ENCODE results near the gene ALDH8A1. TPM values are rescaled to one million over a fixed set of nuclear protein-coding genes. Genes with fewer than 3 reads are reported as not detected.

The ALDH8A1 gene
- total RNA-seq, 1 donor from 2014 or later = 0.41 TPM

GRCh38 chr6:134870677-134871498 lies 79.0 kb downstream of the ALDH8A1 start:
- no peaks in the 10 kb centered on the region for H3K4me1 Mint-ChIP-seq (ENCODE audit: low read depth, unreplicated experiment)
- H3K9me3 Mint-ChIP-seq (ENCODE audit: unreplicated experiment) = peaks cover 3% of the 10 kb centered on the region
- H3K27ac ChIP-seq (ENCODE audit: low read depth, low read length) = no peak overlapping the region
- DNase-seq (ENCODE audit: low read depth) (peak; percentile 47), FAIRE-seq (no peak)
- peaks cover 4% of the 10 kb centered on the region for H3K4me1 ChIP-seq (ENCODE audit: insufficient read depth, low read length)
- no peaks in the 10 kb centered on the region for H3K27me3 Mint-ChIP-seq (ENCODE audit: low read depth, unreplicated experiment)
- no peak overlapping the region for H3K27ac Mint-ChIP-seq (ENCODE audit: unreplicated experiment)
- no peak overlapping the region for H3K4me3 Mint-ChIP-seq (ENCODE audit: unreplicated experiment)
- no peak overlapping the region for H2AFZ ChIP-seq (ENCODE audit: low read depth, low read length)
- no peaks in the 10 kb centered on the region for H4K20me1 ChIP-seq (ENCODE audit: insufficient read depth, low read length)
- H3K9me3 ChIP-seq (ENCODE audit: insufficient read depth, low read depth, low read length) = no peaks in the 10 kb centered on the region
- H3K79me2 ChIP-seq (ENCODE audit: insufficient read depth, low read length) = no peaks in the 10 kb centered on the region
- no peaks in the 10 kb centered on the region for H3K27me3 ChIP-seq (ENCODE audit: insufficient read depth, low read length)
- no peak overlapping the region for H3K4me2 ChIP-seq (ENCODE audit: low read length)
- H3K36me3 ChIP-seq (ENCODE audit: insufficient read depth, low read length) = no peaks in the 10 kb centered on the region
- H3K4me3 ChIP-seq (ENCODE audit: insufficient read depth, low read depth, low read length) = no peak overlapping the region
- TF ChIP-seq EZH2 (IDR thresholded peaks at IDR 0.05; ENCODE audit: insufficient read depth, low read length) (no peak), CTCF (IDR thresholded peaks at IDR 0.05; ENCODE audit: insufficient read depth, low read depth, low read length) (no peak)
- H3K36me3 Mint-ChIP-seq (ENCODE audit: low read depth, unreplicated experiment) = peaks cover 2% of the 10 kb centered on the region
- H3K9ac ChIP-seq (ENCODE audit: low read length) = no peak overlapping the region

DNA sequence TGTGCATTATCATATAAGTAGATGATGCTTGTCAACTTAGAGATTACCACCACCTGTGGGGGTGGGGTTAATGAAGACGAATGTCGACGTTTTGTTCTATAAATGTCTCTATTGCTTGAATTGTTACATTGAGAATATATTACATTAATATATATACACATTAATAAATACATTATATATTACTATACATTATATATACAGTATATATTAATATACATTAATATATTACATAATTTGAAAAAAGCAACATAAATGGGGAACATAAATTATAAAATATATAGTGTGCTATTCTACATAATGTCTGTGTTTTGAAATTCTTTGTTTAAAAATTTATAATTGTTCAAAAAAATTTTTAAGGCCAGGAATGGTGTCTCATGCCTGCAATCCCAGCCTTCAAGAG lies 81.1 kb downstream of the ALDH8A1 start:
- H3K9ac ChIP-seq (ENCODE audit: low read length) = no peak overlapping the region
- no peaks in the 10 kb centered on the region for H3K4me1 ChIP-seq (ENCODE audit: insufficient read depth, low read length)
- H3K4me1 Mint-ChIP-seq (ENCODE audit: low read depth, unreplicated experiment) = no peaks in the 10 kb centered on the region
- no peak overlapping the region for H3K4me2 ChIP-seq (ENCODE audit: low read length)
- no peak overlapping the region for H3K27ac ChIP-seq (ENCODE audit: low read depth, low read length)
- FAIRE-seq (no peak), DNase-seq (ENCODE audit: low read depth) (no peak)
- no peaks in the 10 kb centered on the region for H3K79me2 ChIP-seq (ENCODE audit: insufficient read depth, low read length)
- no peaks in the 10 kb centered on the region for H4K20me1 ChIP-seq (ENCODE audit: insufficient read depth, low read length)
- no peaks in the 10 kb centered on the region for H3K9me3 Mint-ChIP-seq (ENCODE audit: unreplicated experiment)
- no peaks in the 10 kb centered on the region for H3K9me3 ChIP-seq (ENCODE audit: insufficient read depth, low read depth, low read length)
- no peak overlapping the region for H2AFZ ChIP-seq (ENCODE audit: low read depth, low read length)
- no peak for TF ChIP-seq CTCF (IDR thresholded peaks at IDR 0.05; ENCODE audit: insufficient read depth, low read depth, low read length)
- no peak for TF ChIP-seq EZH2 (IDR thresholded peaks at IDR 0.05; ENCODE audit: insufficient read depth, low read length)
- no peak overlapping the region for H3K27ac Mint-ChIP-seq (ENCODE audit: unreplicated experiment)
- no peaks in the 10 kb centered on the region for H3K36me3 ChIP-seq (ENCODE audit: insufficient read depth, low read length)
- no peak overlapping the region for H3K4me3 ChIP-seq (ENCODE audit: insufficient read depth, low read depth, low read length)
- no peaks in the 10 kb centered on the region for H3K27me3 ChIP-seq (ENCODE audit: insufficient read depth, low read length)
- H3K4me3 Mint-ChIP-seq (ENCODE audit: unreplicated experiment) = no peak overlapping the region
- no peaks in the 10 kb centered on the region for H3K36me3 Mint-ChIP-seq (ENCODE audit: low read depth, unreplicated experiment)
- peaks cover 5% of the 10 kb centered on the region for H3K27me3 Mint-ChIP-seq (ENCODE audit: low read depth, unreplicated experiment)

Small RNA genes within 50 kb of the gene (microRNA-seq; reads per million reads assigned to microRNA genes)
- 1.9 reads per million for gene MIR3662

Other genes with a start within 250 kb of the ALDH8A1 start
- 87.8 and 90.4 TPM in 2 replicates for gene HBS1L, start 104.7 kb upstream of the ALDH8A1 start, total RNA-seq
- gene MYB, start 231.2 kb upstream of the ALDH8A1 start, total RNA-seq = 0.12 TPM in 1 of 2 replicates, not detected in the other